ENCODE results near the gene HTR3C.

Gene HTR3C

DNA sequence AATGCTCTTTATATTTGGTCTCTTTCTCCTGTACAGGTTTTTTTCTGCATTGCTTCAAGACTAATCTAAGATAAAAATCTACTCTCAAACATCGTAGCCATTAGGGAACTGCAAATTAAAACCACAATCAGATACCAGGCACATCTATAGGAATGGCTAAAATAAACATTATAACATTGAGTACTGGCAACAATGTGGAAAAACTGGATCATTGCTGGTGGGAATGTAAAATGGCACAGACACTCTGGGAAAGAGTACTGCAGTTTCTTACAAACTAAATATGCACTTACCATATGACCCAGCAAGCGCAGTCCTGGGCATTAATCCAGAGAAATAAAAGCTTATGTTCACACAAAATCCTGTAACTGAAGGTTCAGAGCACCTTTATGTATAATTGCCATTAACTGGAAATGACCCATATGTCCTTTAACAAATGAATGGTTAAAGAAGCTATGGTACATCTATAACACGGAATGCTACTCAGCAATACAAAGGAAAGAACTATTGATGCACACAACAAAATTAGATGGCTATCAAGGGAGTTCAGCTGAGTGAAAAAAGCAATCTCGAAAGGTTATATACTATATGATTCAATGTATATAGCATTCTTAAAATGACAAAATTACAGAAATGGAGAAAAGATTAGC lies 41.5 kb upstream of the HTR3C start:
- POLR2A ChIA-PET, result no interaction called here
- no peak overlapping the region for H3K4me3 ChIP-seq (ENCODE audit: low read depth, low read length)
- CTCF ChIA-PET, result interaction anchor here (0.6 to 1.9 kb wide), 3 partner anchors 105 to 238 kb away, joined by 4 to 6 read pairs (median 5); partner anchors contain the start of genes EEF1AKMT4 and PARL
- TF ChIP-seq, protein P1, sequence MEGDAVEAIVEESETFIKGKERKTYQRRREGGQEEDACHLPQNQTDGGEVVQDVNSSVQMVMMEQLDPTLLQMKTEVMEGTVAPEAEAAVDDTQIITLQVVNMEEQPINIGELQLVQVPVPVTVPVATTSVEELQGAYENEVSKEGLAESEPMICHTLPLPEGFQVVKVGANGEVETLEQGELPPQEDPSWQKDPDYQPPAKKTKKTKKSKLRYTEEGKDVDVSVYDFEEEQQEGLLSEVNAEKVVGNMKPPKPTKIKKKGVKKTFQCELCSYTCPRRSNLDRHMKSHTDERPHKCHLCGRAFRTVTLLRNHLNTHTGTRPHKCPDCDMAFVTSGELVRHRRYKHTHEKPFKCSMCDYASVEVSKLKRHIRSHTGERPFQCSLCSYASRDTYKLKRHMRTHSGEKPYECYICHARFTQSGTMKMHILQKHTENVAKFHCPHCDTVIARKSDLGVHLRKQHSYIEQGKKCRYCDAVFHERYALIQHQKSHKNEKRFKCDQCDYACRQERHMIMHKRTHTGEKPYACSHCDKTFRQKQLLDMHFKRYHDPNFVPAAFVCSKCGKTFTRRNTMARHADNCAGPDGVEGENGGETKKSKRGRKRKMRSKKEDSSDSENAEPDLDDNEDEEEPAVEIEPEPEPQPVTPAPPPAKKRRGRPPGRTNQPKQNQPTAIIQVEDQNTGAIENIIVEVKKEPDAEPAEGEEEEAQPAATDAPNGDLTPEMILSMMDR (IDR thresholded peaks at IDR 0.05; ENCODE audit: insufficient read depth, low read length, missing control alignments), result no peak
- peak; percentile 28 for DNase-seq (ENCODE audit: low read depth, low spot score)

DNA sequence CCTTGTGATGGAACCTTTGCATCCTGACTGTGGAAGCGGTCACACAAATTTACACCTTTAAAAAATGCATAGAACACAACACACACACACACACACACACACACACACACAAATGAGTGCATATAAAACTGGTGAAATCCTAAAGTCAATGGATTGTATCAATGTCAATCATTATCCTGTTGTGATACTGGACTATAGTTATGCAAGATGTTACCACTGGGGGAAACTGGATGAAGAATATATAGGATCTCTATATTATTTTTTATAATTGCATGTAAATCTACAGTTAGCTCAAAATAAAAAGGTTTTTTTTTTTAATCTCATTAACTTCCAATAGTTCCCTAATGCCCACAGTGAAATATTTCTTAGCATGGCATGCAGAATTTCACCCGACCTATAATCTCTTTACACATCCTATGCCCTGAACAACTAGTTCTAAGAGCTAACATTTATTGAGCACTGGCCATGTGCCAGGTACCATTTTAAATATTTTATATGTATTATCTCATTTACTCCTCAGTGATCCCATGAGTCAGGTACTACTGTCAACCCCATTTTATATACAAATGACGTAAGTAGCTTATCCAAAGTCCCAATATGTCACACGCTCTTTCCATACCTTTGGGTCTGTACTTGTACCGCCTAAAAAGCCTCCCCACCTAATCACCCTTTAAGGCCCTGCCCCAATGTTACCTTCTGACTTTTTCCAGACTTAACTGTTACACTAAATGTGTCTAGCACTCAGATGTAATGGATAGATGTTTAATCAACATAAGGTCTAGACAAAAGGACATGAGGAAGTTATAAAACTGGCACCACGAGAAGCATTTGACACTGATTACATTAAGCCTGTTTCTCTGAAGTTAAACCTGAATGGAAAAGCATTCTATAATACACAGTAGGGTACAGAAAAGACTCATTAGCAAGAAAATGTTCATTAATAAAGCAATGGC lies 40.6 kb upstream of the HTR3C start:
- TF ChIP-seq, protein P1 (IDR thresholded peaks at IDR 0.05; ENCODE audit: insufficient read depth, low read length, missing control alignments), result no peak
- ChIA-PET POLR2A (no interaction called here), CTCF (interaction anchor here (1.0 to 1.9 kb wide), 4 partner anchors 14 to 238 kb away, joined by 3 to 6 read pairs (median 4); partner anchors contain the start of genes EEF1AKMT4 and PARL)

DNA sequence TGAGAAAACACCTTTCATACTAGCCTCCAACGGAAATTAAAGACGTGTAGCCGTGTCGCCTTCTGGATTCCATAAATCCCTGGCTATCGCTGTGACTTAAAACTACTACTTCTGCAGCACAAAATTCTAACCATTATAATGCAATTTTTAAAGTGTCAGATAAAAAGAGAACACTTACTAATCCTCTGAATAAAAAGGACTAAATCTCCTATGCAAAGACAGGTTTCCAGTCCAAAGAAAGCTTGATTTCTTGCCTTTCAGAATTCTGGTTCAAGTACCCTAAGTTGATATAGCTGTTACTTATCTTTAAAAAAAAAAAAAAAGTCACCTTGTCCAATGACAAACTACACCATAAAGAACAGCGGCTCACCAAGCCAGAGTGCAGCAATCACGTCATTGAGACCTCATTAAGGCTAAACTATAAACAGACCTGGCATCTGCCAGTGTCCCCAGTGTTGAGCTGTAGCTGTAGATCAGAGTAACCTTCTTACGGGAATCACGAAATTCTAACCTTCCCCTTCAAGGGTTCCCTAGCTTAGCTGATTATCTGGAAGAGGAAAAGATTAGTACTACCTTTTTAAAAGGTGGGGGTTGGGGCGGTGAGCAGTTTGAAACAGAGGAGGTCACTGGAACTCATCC lies 37.3 kb upstream of the HTR3C start:
- CTCF ChIA-PET, result interaction anchor here (0.6 to 5.0 kb wide), 13 partner anchors 9 to 234 kb away, joined by 3 to 73 read pairs (median 6); partner anchors contain the start of gene EEF1AKMT4
- no peak overlapping the region for H3K4me3 ChIP-seq (ENCODE audit: low read depth, low read length)
- no peak for DNase-seq (ENCODE audit: low read depth, low spot score)
- TF ChIP-seq, protein P1 (IDR thresholded peaks at IDR 0.05; ENCODE audit: insufficient read depth, low read length, missing control alignments), result no peak
- POLR2A ChIA-PET, result no interaction called here

More for the DNA sequence above, 40.6 kb upstream of the HTR3C start:
- no peak for DNase-seq (ENCODE audit: low read depth, low spot score)
- H3K4me3 ChIP-seq (ENCODE audit: low read depth, low read length), result no peak overlapping the region

DNA sequence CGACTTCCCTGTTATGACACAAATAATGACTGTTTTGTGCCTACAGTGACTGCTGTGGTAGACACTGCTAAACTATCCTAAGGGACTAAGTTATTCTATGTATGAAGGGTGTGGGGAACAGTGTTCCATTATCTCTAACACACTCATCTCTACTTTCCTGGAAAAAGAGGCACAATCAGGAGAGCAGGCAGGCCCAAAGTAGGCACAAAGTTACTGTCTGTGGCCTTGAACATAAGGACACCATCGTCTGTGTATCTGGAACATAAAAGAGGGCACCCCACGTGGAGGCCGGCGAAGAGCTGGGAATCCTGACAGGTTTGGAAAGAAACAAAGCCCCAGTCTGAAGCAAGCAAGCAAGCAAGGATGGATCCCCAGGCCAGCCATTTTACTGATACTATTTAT lies 36.7 kb upstream of the HTR3C start:
- CTCF ChIA-PET, result interaction anchor here (0.7 to 5.0 kb wide), 14 partner anchors 9 to 234 kb away, joined by 3 to 73 read pairs (median 4); partner anchors contain the start of genes EEF1AKMT4 and PARL
- H3K4me3 ChIP-seq (ENCODE audit: low read depth, low read length), result no peak overlapping the region
- DNase-seq (ENCODE audit: low read depth, low spot score), result no peak
- POLR2A ChIA-PET, result no interaction called here
- TF ChIP-seq, protein P1 (IDR thresholded peaks at IDR 0.05; ENCODE audit: insufficient read depth, low read length, missing control alignments), result no peak

DNA sequence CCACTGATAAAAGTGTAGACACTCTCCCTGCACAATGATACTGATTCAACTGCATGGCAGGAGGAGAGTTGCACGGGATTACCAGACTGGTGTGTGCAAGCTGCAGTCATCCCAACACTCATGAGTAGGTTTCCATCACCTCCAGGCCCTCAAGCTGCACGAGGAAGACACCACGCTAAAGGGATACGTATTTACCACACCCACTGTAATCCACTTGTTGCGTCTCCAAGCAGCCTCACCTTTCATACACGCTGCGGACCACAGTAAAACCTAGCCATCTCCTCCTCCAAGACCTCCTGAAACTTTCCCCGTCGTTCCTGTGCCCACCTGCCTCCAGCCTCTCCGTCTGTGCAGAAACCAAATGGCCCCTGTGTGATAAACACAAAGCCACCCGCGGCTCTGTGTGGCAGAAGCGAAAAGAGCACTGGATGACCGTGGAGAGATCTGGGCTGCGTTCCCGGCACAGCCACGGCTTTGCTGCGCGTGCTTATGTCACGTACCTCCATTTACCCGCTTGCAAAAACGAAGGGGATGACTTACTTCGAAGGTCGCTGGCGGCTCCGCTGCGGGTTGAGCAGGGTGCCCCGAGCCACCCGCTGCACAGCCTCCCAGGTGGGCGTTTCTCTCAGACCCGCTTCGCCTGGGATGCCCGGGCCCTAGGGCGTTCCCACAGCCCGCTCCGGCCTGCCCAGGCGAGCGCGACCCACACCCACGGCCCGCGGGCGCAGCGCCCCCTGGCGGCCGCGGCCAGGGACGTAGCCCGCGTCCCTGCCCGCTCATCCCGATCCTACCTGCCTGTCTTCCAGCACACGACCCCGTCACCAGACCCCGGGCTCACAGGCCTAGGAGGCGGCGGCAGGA lies 35.8 kb upstream of the HTR3C start:
- H3K4me3 ChIP-seq (ENCODE audit: low read depth, low read length), result peak overlapping the region; percentile 98
- DNase-seq (ENCODE audit: low read depth, low spot score), result no peak
- TF ChIP-seq, protein P1 (IDR thresholded peaks at IDR 0.05; ENCODE audit: insufficient read depth, low read length, missing control alignments), result peak; percentile 56
- ChIA-PET POLR2A (interaction anchor here (1.0 to 1.2 kb wide), 2 partner anchors 11 to 14 kb away, joined by 3 to 7 read pairs; no protein-coding TSS in a partner anchor), CTCF (interaction anchor here (0.7 to 5.0 kb wide), 28 partner anchors 9 to 134 kb away, joined by 3 to 73 read pairs (median 4); partner anchors contain the start of genes EIF2B5 and PARL)

Measured in AG04449 (cell line).